GM23338 (cell line): ENCODE results near the gene PCNX3. TPM values are rescaled to one million over a fixed set of nuclear protein-coding genes. Genes with fewer than 3 reads are reported as not detected.

Experiments used
- CTCF ChIP-seq, 2 experiments: fragments of 200-600 bp in 1 of 2; sonication (generic) in 1 of 2; conservative IDR thresholded peaks; 2 replicates each; pipeline versions ENCODE4 v1.5.1 to v1.6.1; 2016 to 2017; ENCODE audit warnings: antibody characterized with exemption in 2 of 2, low read depth in 2 of 2, mild to moderate bottlenecking in 2 of 2, moderate library complexity in 1 of 2
- ETS1 ChIP-seq: IDR thresholded peaks from 2 replicates; pipeline ENCODE4 v1.6.1; 2016; ENCODE audit warnings: antibody characterized with exemption
- EZH2 ChIP-seq: fragments of 200-600 bp; sonication (generic); IDR thresholded peaks from one replicate; pipeline ENCODE4 v1.8.0; 2017; ENCODE audit warnings: antibody characterized with exemption, mild to moderate bottlenecking, low read depth; ENCODE audit not compliant: unreplicated experiment
- JUNB ChIP-seq: IDR thresholded peaks from one replicate; pipeline ENCODE4 v1.6.1; 2016; ENCODE audit warnings: antibody characterized with exemption; ENCODE audit not compliant: unreplicated experiment
- NANOG ChIP-seq: IDR thresholded peaks from 2 replicates; pipeline ENCODE4 v1.6.1; 2016; ENCODE audit warnings: antibody characterized with exemption, borderline replicate concordance
- STAT1 ChIP-seq: IDR thresholded peaks from one replicate; pipeline ENCODE4 v1.6.1; 2016; ENCODE audit warnings: antibody characterized with exemption; ENCODE audit not compliant: unreplicated experiment
- ZNF114 ChIP-seq: fragments of 250-450 bp; sonication (Bioruptor Pico); IDR thresholded peaks from 2 replicates; pipeline ENCODE4 v1.5.0; 2020; ENCODE audit warnings: mild to moderate bottlenecking, moderate library complexity
- ZNF462 ChIP-seq: fragments of 250-450 bp; sonication (Bioruptor Pico); IDR thresholded peaks from 2 replicates; pipeline ENCODE4 v1.5.0; 2020; ENCODE audit warnings: mild to moderate bottlenecking, moderate library complexity
- polyA plus RNA-seq: library from polyadenylated mRNA; unstranded; fragments of >200 nt; fragmentation: Nextera tagmentation; extraction: Ambion mirVana; gene quantifications from 2 replicates; pipeline ENCODE4 v1.2.1, GENCODE V29; 2016
- total RNA-seq: library from RNA; depleted of rRNA; stranded (reverse); fragments of >200 nt; shearing (Covaris generic); gene quantifications from 2 replicates; pipeline ENCODE4 v1.2.3, GENCODE V29; 2014

PCNX3 gene
- total and polyA plus RNA-seq, 2 experiments from 2014 or later = 8.7 to 52.2 TPM

GRCh38 chr11:65649656-65650546 lies 34.3 kb downstream of the PCNX3 start (continued):
- TF ChIP-seq ZNF462 (CRISPR knock-in tag) (no peak), NANOG (no peak), CTCF (conservative IDR thresholded peaks at IDR 0.05; ENCODE audit: low read depth in 2 of 2) (no peak), EZH2 (no peak), ZNF114 (CRISPR knock-in tag) (no peak), STAT1 (no peak), ETS1 (no peak), JUNB (no peak)
